Measurements from ENCODE around the gene COL8A1. TPM values are rescaled to one million over a fixed set of nuclear protein-coding genes. Genes with fewer than 3 reads are reported as not detected.

COL8A1 gene
- total and polyA plus RNA-seq, 9 of the 15 experiments (the other 6 are each of a cell fraction or from before 2014, with no cell fraction given) = 0.07 TPM; not detected in 8

- intact Hi-C loops (cut with micrococcal nuclease) (loop anchor here (5.0 kb wide), 1 partner anchor 160 kb away; no protein-coding TSS in a partner anchor), in situ Hi-C loops (cut with MboI) (no loop called here)
- WGBS (ENCODE audit: insufficient coverage, low coverage, missing lambda C conversion rate) = 0% methylated on average over 3 of the region's 3 CpGs
- Histone ChIP-seq H2AFZ (ENCODE audit: low read depth, low read length) (no peak overlapping the region), H3K9ac (ENCODE audit: insufficient read depth in 1 of 2, low read depth in 2 of 2, low read length in 2 of 2) (no peak overlapping the region), H4K20me1 (replicated peaks; ENCODE audit: control insufficient read depth, insufficient read depth, low read length) (no peaks in the 10 kb centered on the region), H3K4me1 (replicated peaks in 1 of 2; ENCODE audit: control insufficient read depth in 2 of 2, insufficient read depth in 2 of 2, low read length in 2 of 2) (no peaks in the 10 kb centered on the region), H3K36me3 (ENCODE audit: control insufficient read depth, insufficient read depth, low read length) (no peaks in the 10 kb centered on the region), H3K9me3 (replicated peaks; ENCODE audit: control insufficient read depth, insufficient read depth, low read depth, low read length) (no peaks in the 10 kb centered on the region), H3K27ac (ENCODE audit: extremely low read depth, low read depth, low read length) (no peak overlapping the region), H3K27me3 (ENCODE audit: control insufficient read depth in 2 of 2, insufficient read depth in 2 of 2, low read length in 2 of 2) (no peaks in the 10 kb centered on the region), H3K79me2 (ENCODE audit: control insufficient read depth, insufficient read depth, low read length) (no peaks in the 10 kb centered on the region), H3K4me2 (ENCODE audit: insufficient read depth, low read length) (no peak overlapping the region), H3K4me3 (no peak overlapping the region), H3K9me1 (ENCODE audit: control insufficient read depth, insufficient read depth, low read length) (no peaks in the 10 kb centered on the region)
- ATAC-seq (no peak), DNase-seq (ENCODE audit: extremely low read depth in 1 of 4, low spot score in 3 of 4) (no peak), FAIRE-seq (no peak)
- ChIA-PET CTCF (ENCODE audit: low intra/inter-chr PET ratio) (no interaction called here), POLR2A (no interaction called here)
- no TSS peak for BruUV-seq (replicated peaks)
- no peak for TF ChIP-seq ATF2 (CRISPR knock-in tag; IDR thresholded peaks at IDR 0.05)
- no peak for TF ChIP-seq MEIS2 (IDR thresholded peaks at IDR 0.05; ENCODE audit: partially characterized antibody)
Measured at GRCh38 chr3:99647081-99647480, 8.7 kb downstream of the COL8A1 start.

- in situ Hi-C loops (cut with MboI) = no loop called here
- Histone ChIP-seq H3K4me1 (replicated peaks in 1 of 2; ENCODE audit: control insufficient read depth in 2 of 2, insufficient read depth in 2 of 2, low read length in 2 of 2) (no peaks in the 10 kb centered on the region), H3K27ac (ENCODE audit: extremely low read depth, low read depth, low read length) (no peak overlapping the region), H2AFZ (ENCODE audit: low read depth, low read length) (no peak overlapping the region), H3K4me2 (ENCODE audit: insufficient read depth, low read length) (no peak overlapping the region), H3K9me1 (ENCODE audit: control insufficient read depth, insufficient read depth, low read length) (no peaks in the 10 kb centered on the region), H3K79me2 (ENCODE audit: control insufficient read depth, insufficient read depth, low read length) (no peaks in the 10 kb centered on the region), H4K20me1 (replicated peaks; ENCODE audit: control insufficient read depth, insufficient read depth, low read length) (no peaks in the 10 kb centered on the region), H3K4me3 (no peak overlapping the region), H3K27me3 (ENCODE audit: control insufficient read depth in 2 of 2, insufficient read depth in 2 of 2, low read length in 2 of 2) (no peaks in the 10 kb centered on the region), H3K9ac (ENCODE audit: insufficient read depth in 1 of 2, low read depth in 2 of 2, low read length in 2 of 2) (no peak overlapping the region), H3K9me3 (replicated peaks; ENCODE audit: control insufficient read depth, insufficient read depth, low read depth, low read length) (no peaks in the 10 kb centered on the region), H3K36me3 (ENCODE audit: control insufficient read depth, insufficient read depth, low read length) (no peaks in the 10 kb centered on the region)
- no TSS peak for BruUV-seq (replicated peaks)
- ATAC-seq (no peak), FAIRE-seq (no peak), DNase-seq (ENCODE audit: extremely low read depth in 1 of 4, low spot score in 3 of 4) (no peak)
- POLR2A ChIA-PET = interaction anchor here (0.7 kb wide), 1 partner anchor 1180 kb away, joined by 3 read pairs; no protein-coding TSS in a partner anchor
- intact Hi-C loops (cut with micrococcal nuclease) = loop anchor here (5.0 kb wide), 1 partner anchor 159 kb away; no protein-coding TSS in a partner anchor
- CTCF ChIA-PET (ENCODE audit: low intra/inter-chr PET ratio) = no interaction called here
- WGBS (ENCODE audit: insufficient coverage, low coverage, missing lambda C conversion rate) = 3% methylated on average over 4 of the region's 5 CpGs
- TF ChIP-seq STAT5A (IDR thresholded peaks at IDR 0.05; ENCODE audit: borderline replicate concordance, low read length) = no peak
- TF ChIP-seq ARID1B (IDR thresholded peaks at IDR 0.05) = no peak
- no peak for TF ChIP-seq ESRRA (IDR thresholded peaks at IDR 0.05; ENCODE audit: borderline replicate concordance, low read depth)
- no peak for TF ChIP-seq SAFB (IDR thresholded peaks at IDR 0.05; ENCODE audit: borderline replicate concordance, low read depth, low read length)
- no peak for TF ChIP-seq CHD4 (IDR thresholded peaks at IDR 0.05; ENCODE audit: insufficient read depth, insufficient replicate concordance, low read depth, low read length, poor library complexity, severe bottlenecking)
- no peak for TF ChIP-seq PRMT5 (CRISPR knock-in tag; IDR thresholded peaks at IDR 0.05)
- no peak for TF ChIP-seq JUND (IDR thresholded peaks at IDR 0.05; ENCODE audit: borderline replicate concordance, low read depth, low read length)
- TF ChIP-seq JUND (tag; IDR thresholded peaks at IDR 0.05; ENCODE audit: borderline replicate concordance, low read depth, low read length) = no peak
- no peak for TF ChIP-seq NBN (IDR thresholded peaks at IDR 0.05; ENCODE audit: low read depth)
- no peak for TF ChIP-seq FOXA1 (IDR thresholded peaks at IDR 0.05; ENCODE audit: borderline replicate concordance)
- no peak for TF ChIP-seq CBX1 (IDR thresholded peaks at IDR 0.05; ENCODE audit: low read depth)
- no peak for TF ChIP-seq ZNF277 (CRISPR knock-in tag; IDR thresholded peaks at IDR 0.05; ENCODE audit: borderline replicate concordance)
- no peak for TF ChIP-seq L3MBTL2 (IDR thresholded peaks at IDR 0.05)
- no peak for TF ChIP-seq EP300 (IDR thresholded peaks at IDR 0.05; ENCODE audit: low read length)
Measured at GRCh38 chr3:99648101-99648500, 9.7 kb downstream of the COL8A1 start.
